Bronchial epithelial cell (primary cell): Measurements from ENCODE around the gene TRIM51. TPM values are rescaled to one million over a fixed set of nuclear protein-coding genes. Genes with fewer than 3 reads are reported as not detected.
"Not testable (repeated sequence)": the region's sequence is repeated elsewhere in the genome, so short reads cannot be mapped to it uniquely, and the experiment has no call there.

Experiments used
- DNase-seq: peaks from one replicate; pipeline ENCODE4 v3.0.0-alpha.2; 2010; ENCODE audit warnings: low read depth
- FAIRE-seq: peaks from 2 replicates; lab custom pipeline; 2011; peaks lifted over from hg19 to GRCh38; lab: Jason Lieb, UNC
- H3K27me3 ChIP-seq: 2 replicates; pipeline ENCODE4 v1.5.1; 2011; ENCODE audit warnings: low read length; ENCODE audit not compliant: control insufficient read depth, insufficient read depth
- H3K36me3 ChIP-seq: 2 replicates; pipeline ENCODE4 v1.5.1; 2011; ENCODE audit warnings: low read length; ENCODE audit not compliant: control insufficient read depth, insufficient read depth
- H3K4me3 ChIP-seq: 2 replicates; pipeline ENCODE4 v1.5.1; 2011; ENCODE audit warnings: mild to moderate bottlenecking, low read depth, low read length, control low read depth
- CTCF ChIP-seq: IDR thresholded peaks from 2 replicates; pipeline ENCODE4 v1.5.1; 2011; ENCODE audit warnings: mild to moderate bottlenecking, moderate library complexity, low read length, control low read depth, inconsistent platforms; ENCODE audit not compliant: insufficient read depth, severe bottlenecking
- total RNA-seq: library from RNA; depleted of rRNA; stranded (reverse); fragments of >200 nt; gene quantifications from 2 replicates; pipeline ENCODE4 v1.2.1, GENCODE V29; 2014

Gene TRIM51
- total RNA-seq, 1 donor from 2014 or later: not detected

GRCh38 chr11:55885481-55885880 lies 2.4 kb downstream of the TRIM51 start:
- DNase-seq, FAIRE-seq, H3K36me3 ChIP-seq, H3K27me3 ChIP-seq, H3K4me3 ChIP-seq: not testable (repeated sequence)

- FAIRE-seq (no peak), DNase-seq (no peak)
- no peak for TF ChIP-seq CTCF
- Histone ChIP-seq H3K27me3 (no peaks in the 10 kb centered on the region), H3K36me3 (no peaks in the 10 kb centered on the region), H3K4me3 (no peak overlapping the region)
Measured at GRCh38 chr11:55895216-55895615, 12.1 kb downstream of the TRIM51 start.

GRCh38 chr11:55902308-55902707 lies 19.2 kb downstream of the TRIM51 start:
- TF ChIP-seq CTCF: no peak
- no peak for DNase-seq
- Histone ChIP-seq H3K36me3 (no peaks in the 10 kb centered on the region), H3K27me3 (no peaks in the 10 kb centered on the region), H3K4me3 (no peak overlapping the region)
- no peak for FAIRE-seq

- TF ChIP-seq CTCF: no peak
- DNase-seq: no peak
- Histone ChIP-seq H3K4me3 (no peak within 1 kb of the TSS), H3K36me3 (no peaks in the 10 kb centered on the region), H3K27me3 (no peaks in the 10 kb centered on the region)
- FAIRE-seq: no peak
Measured at GRCh38 chr11:55914482-55914881, 31.4 kb downstream of the TRIM51 start, which contains the start of gene OR5W2. TSS of gene OR5W2 (minus strand) at chr11:55914582. CDS start at chr11:55914582, 0 bp downstream.

GRCh38 chr11:55920537-55920936 lies 37.4 kb downstream of the TRIM51 start:
- H3K4me3 ChIP-seq: no peak overlapping the region
- FAIRE-seq: no peak
- no peak for TF ChIP-seq CTCF
- DNase-seq: no peak
- H3K36me3 ChIP-seq: no peaks in the 10 kb centered on the region
- H3K27me3 ChIP-seq: no peaks in the 10 kb centered on the region

- TF ChIP-seq CTCF: no peak
- no peak within 1 kb of the TSS for H3K4me3 ChIP-seq
- FAIRE-seq: no peak
Measured at GRCh38 chr11:55936300-55936699, 53.2 kb downstream of the TRIM51 start, which contains the start of gene OR5I1. TSS of gene OR5I1 (minus strand) at chr11:55936400. CDS start at chr11:55936400, 0 bp downstream.

More at GRCh38 chr11:55936300-55936699, 53.2 kb downstream of the TRIM51 start, which contains the start of gene OR5I1:
- H3K36me3 ChIP-seq: no peaks in the 10 kb centered on the region
- H3K27me3 ChIP-seq: no peaks in the 10 kb centered on the region
- DNase-seq: no peak

Other genes with a start within 250 kb of the TRIM51 start
- gene OR4P4, start 248.2 kb upstream of the TRIM51 start, total RNA-seq: not detected in 2 replicates
- gene OR4S2, start 235.0 kb upstream of the TRIM51 start, total RNA-seq: not detected in 2 replicates
- gene OR4C6, start 221.1 kb upstream of the TRIM51 start, total RNA-seq: not detected in 2 replicates
- not detected in 2 replicates for gene OR5D13, start 109.9 kb upstream of the TRIM51 start, total RNA-seq
- not detected in 2 replicates for gene OR5D14, start 87.7 kb upstream of the TRIM51 start, total RNA-seq
- gene OR5L1, start 71.9 kb upstream of the TRIM51 start, total RNA-seq: not detected in 2 replicates
- gene OR5D18, start 63.7 kb upstream of the TRIM51 start, total RNA-seq: not detected in 2 replicates
- gene OR5L2, start 56.1 kb upstream of the TRIM51 start, total RNA-seq: not detected in 2 replicates
- not detected in 2 replicates for gene OR5D16, start 44.5 kb upstream of the TRIM51 start, total RNA-seq
- gene OR5W2, start 31.3 kb downstream of the TRIM51 start, total RNA-seq: not detected in 2 replicates
- not detected in 2 replicates for gene OR5I1, start 53.1 kb downstream of the TRIM51 start, total RNA-seq
- not detected in 2 replicates for gene OR10AG1, start 86.6 kb downstream of the TRIM51 start, total RNA-seq
- gene OR5F1, start 111.3 kb downstream of the TRIM51 start, total RNA-seq: not detected in 2 replicates
- not detected in 2 replicates for gene OR5AS1, start 144.4 kb downstream of the TRIM51 start, total RNA-seq
- not detected in 2 replicates for gene OR8I2, start 210.0 kb downstream of the TRIM51 start, total RNA-seq
- not detected in 2 replicates for gene OR8H2, start 220.4 kb downstream of the TRIM51 start, total RNA-seq
- gene OR8H3, start 239.1 kb downstream of the TRIM51 start, total RNA-seq: not detected in 2 replicates